Panc1 (cell line): ENCODE results near the gene CHAC1. TPM values are rescaled to one million over a fixed set of nuclear protein-coding genes. Genes with fewer than 3 reads are reported as not detected.
A peak's percentile ranks its signal among the peaks of the same experiment; 100 is the strongest.

Experiments used
- ATAC-seq: fragments of 200-7000 bp; cut with Tn5 transposase; 2 replicates; pipeline ENCODE4 v1.9.1; 2020; ENCODE audit warnings: mild to moderate bottlenecking, moderate library complexity
- BruUV-seq: library from RNA; stranded (reverse); fragments of 400-500 nt; replicated peaks from 2 replicates; lab custom pipeline; 2021; lab: Mats Ljungman, UMichigan
- CTCF ChIA-PET: fragments of 300-600 bp; sonication (Branson Sonifier 250); formaldehyde crosslinking; loops from one replicate; lab custom pipeline; 2022; ENCODE audit warnings: antibody characterized with exemption; lab: Charles Lee
- POLR2A ChIA-PET: fragments of 300-600 bp; sonication (Branson Sonifier 250); formaldehyde crosslinking; loops from one replicate; lab custom pipeline; 2022; ENCODE audit warnings: antibody characterized with exemption; lab: Charles Lee
- DNase-seq: peaks from one replicate; pipeline ENCODE4 v3.0.0-alpha.2; 2010; ENCODE audit warnings: low read depth, low spot score
- H3K27ac ChIP-seq: 2 replicates; pipeline ENCODE4 v1.5.1; 2011; ENCODE audit warnings: mild to moderate bottlenecking, low read length, inconsistent platforms
- H3K27me3 ChIP-seq: fragments of 200-500 bp; sonication (Bioruptor generic); 2 replicates; pipeline ENCODE4 v1.6.0; 2014; ENCODE audit warnings: low read length, inconsistent platforms; ENCODE audit not compliant: control insufficient read depth, insufficient read depth
- H3K36me3 ChIP-seq: fragments of 200-500 bp; sonication (Bioruptor generic); 2 replicates; pipeline ENCODE4 v1.5.1; 2014; ENCODE audit warnings: inconsistent platforms, mild to moderate bottlenecking, low read length, moderate library complexity; ENCODE audit not compliant: control insufficient read depth, insufficient read depth
- H3K4me1 ChIP-seq: 2 replicates; pipeline ENCODE4 v1.5.1; 2011; ENCODE audit warnings: inconsistent platforms, mild to moderate bottlenecking, low read length, moderate library complexity; ENCODE audit not compliant: control insufficient read depth, insufficient read depth
- H3K4me3 ChIP-seq, 2 experiments: 2 replicates each; pipeline ENCODE4 v1.5.1; 2011 to 2012; ENCODE audit warnings: low read depth in 2 of 2, low read length in 2 of 2, mild to moderate bottlenecking in 2 of 2, inconsistent platforms in 1 of 2, moderate library complexity in 1 of 2
- H3K9me3 ChIP-seq: fragments of 200-500 bp; sonication (Bioruptor generic); 2 replicates; pipeline ENCODE4 v1.5.1; 2014; ENCODE audit warnings: low read depth, mild to moderate bottlenecking, inconsistent platforms, low read length, moderate library complexity; ENCODE audit not compliant: control insufficient read depth, insufficient read depth
- POLR2AphosphoS5 ChIP-seq: IDR thresholded peaks from 2 replicates; pipeline ENCODE4 v1.6.1; 2012; ENCODE audit warnings: mild to moderate bottlenecking, low read depth, low read length, moderate library complexity
- SIN3A ChIP-seq: IDR thresholded peaks from 2 replicates; pipeline ENCODE4 v1.6.1; 2012; ENCODE audit warnings: low read depth, mild to moderate bottlenecking, low read length, moderate library complexity, borderline replicate concordance; ENCODE audit not compliant: insufficient read depth
- TCF7L2 ChIP-seq: IDR thresholded peaks from 2 replicates; pipeline ENCODE4 v1.6.1; 2011; ENCODE audit warnings: mild to moderate bottlenecking, low read depth, low read length, inconsistent platforms
- in situ Hi-C: cut with HindIII; loops from 2 replicates; pipeline ENCODE4 v1.10.0; 2016; ENCODE audit warnings: low sequenced_read_pairs, low pct_unique_long_range_greater_than_20kb
- intact Hi-C: fragments of 100-400 bp; cut with micrococcal nuclease; formaldehyde crosslinking; loops from one replicate; pipeline ENCODE4 v1.10.0; 2022; ENCODE audit not compliant: unreplicated experiment
- total RNA-seq: library from RNA; stranded (reverse); gene quantifications from one replicate; pipeline ENCODE4 v1.2.1, GENCODE V29; 2021; ENCODE audit not compliant: unreplicated experiment
- TF ChIP-seq, protein P1 (sequence below): fragments of 450-650 bp; IDR thresholded peaks from 2 replicates; pipeline ENCODE4 v1.5.1; 2017; ENCODE audit warnings: mild to moderate bottlenecking
- TF ChIP-seq, protein P2 (sequence below), 2 experiments: IDR thresholded peaks; 2 replicates each; pipeline ENCODE4 v1.6.1; 2011 to 2012; ENCODE audit warnings: low read depth in 2 of 2, control low read depth in 1 of 2, low read length in 1 of 2, mild to moderate bottlenecking in 1 of 2, moderate library complexity in 1 of 2; ENCODE audit not compliant: insufficient read depth in 1 of 2

The CHAC1 gene
- total RNA-seq, 1 experiment from 2014 or later: 15.5 TPM

GRCh38 chr15:41001524-41002214 lies 48.4 kb downstream of the CHAC1 start:
- DNase-seq: peak; percentile 41
- Histone ChIP-seq H3K27ac (peak overlapping the region; percentile 44; the same call in 1 of the 2 replicates), H3K27me3 (no peaks in the 10 kb centered on the region), H3K4me1 (peaks cover 12% of the 10 kb centered on the region), H3K36me3 (peaks cover 16% of the 10 kb centered on the region), H3K9me3 (no peaks in the 10 kb centered on the region), H3K4me3 (no peak overlapping the region)
- TSS peak; percentile 7 for BruUV-seq
- TF ChIP-seq TCF7L2 (peak; percentile 65; the same call in 1 of the 2 replicates), SIN3A (no peak)
- peak; percentile 76 for ATAC-seq
- POLR2A ChIA-PET: no interaction called here
- CTCF ChIA-PET: no interaction called here
- in situ Hi-C loops (no loop called here), intact Hi-C loops (no loop called here)

DNA sequence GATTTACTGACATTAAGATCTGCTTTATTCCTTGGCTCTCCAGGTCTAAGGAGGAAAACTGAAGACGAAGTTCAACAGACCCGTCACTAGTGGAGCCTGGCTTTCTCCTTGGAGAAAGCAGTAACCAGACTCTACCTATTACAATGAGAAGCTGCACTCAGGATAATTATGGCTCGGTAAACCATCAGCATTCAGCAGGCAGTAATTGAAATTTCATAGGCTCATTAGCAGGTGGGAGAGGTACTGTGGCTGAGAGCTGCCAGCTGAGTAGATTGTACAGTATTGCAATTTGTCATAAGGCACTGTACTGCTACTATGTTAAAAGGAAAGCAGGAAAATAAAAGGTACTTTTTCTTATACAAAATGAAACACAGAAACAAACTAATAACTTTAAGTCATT lies 51.2 kb downstream of the CHAC1 start:
- intact Hi-C loops (no loop called here), in situ Hi-C loops (no loop called here)
- Histone ChIP-seq H3K4me3 (no peak overlapping the region), H3K27ac (no peak overlapping the region), H3K9me3 (no peaks in the 10 kb centered on the region), H3K27me3 (no peaks in the 10 kb centered on the region), H3K36me3 (peaks cover 4% of the 10 kb centered on the region), H3K4me1 (peaks cover 12% of the 10 kb centered on the region)
- TF ChIP-seq TCF7L2 (no peak), POLR2AphosphoS5 (no peak), SIN3A (no peak)
- TF ChIP-seq, protein P1, sequence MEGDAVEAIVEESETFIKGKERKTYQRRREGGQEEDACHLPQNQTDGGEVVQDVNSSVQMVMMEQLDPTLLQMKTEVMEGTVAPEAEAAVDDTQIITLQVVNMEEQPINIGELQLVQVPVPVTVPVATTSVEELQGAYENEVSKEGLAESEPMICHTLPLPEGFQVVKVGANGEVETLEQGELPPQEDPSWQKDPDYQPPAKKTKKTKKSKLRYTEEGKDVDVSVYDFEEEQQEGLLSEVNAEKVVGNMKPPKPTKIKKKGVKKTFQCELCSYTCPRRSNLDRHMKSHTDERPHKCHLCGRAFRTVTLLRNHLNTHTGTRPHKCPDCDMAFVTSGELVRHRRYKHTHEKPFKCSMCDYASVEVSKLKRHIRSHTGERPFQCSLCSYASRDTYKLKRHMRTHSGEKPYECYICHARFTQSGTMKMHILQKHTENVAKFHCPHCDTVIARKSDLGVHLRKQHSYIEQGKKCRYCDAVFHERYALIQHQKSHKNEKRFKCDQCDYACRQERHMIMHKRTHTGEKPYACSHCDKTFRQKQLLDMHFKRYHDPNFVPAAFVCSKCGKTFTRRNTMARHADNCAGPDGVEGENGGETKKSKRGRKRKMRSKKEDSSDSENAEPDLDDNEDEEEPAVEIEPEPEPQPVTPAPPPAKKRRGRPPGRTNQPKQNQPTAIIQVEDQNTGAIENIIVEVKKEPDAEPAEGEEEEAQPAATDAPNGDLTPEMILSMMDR: no peak
- TF ChIP-seq, protein P2, sequence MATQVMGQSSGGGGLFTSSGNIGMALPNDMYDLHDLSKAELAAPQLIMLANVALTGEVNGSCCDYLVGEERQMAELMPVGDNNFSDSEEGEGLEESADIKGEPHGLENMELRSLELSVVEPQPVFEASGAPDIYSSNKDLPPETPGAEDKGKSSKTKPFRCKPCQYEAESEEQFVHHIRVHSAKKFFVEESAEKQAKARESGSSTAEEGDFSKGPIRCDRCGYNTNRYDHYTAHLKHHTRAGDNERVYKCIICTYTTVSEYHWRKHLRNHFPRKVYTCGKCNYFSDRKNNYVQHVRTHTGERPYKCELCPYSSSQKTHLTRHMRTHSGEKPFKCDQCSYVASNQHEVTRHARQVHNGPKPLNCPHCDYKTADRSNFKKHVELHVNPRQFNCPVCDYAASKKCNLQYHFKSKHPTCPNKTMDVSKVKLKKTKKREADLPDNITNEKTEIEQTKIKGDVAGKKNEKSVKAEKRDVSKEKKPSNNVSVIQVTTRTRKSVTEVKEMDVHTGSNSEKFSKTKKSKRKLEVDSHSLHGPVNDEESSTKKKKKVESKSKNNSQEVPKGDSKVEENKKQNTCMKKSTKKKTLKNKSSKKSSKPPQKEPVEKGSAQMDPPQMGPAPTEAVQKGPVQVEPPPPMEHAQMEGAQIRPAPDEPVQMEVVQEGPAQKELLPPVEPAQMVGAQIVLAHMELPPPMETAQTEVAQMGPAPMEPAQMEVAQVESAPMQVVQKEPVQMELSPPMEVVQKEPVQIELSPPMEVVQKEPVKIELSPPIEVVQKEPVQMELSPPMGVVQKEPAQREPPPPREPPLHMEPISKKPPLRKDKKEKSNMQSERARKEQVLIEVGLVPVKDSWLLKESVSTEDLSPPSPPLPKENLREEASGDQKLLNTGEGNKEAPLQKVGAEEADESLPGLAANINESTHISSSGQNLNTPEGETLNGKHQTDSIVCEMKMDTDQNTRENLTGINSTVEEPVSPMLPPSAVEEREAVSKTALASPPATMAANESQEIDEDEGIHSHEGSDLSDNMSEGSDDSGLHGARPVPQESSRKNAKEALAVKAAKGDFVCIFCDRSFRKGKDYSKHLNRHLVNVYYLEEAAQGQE (IDR thresholded peaks at IDR 0.05; ENCODE audit: insufficient read depth in 1 of 2, low read depth in 2 of 2, low read length in 1 of 2): no peak
- DNase-seq (no peak), ATAC-seq (no peak)
- CTCF ChIA-PET: no interaction called here
- POLR2A ChIA-PET: no interaction called here
- BruUV-seq: no TSS peak

Other genes starting within 250 kb of the CHAC1 start
- gene RMDN3, start 198.2 kb upstream of the CHAC1 start, total RNA-seq: 33.2 TPM
- gene GCHFR, start 189.4 kb upstream of the CHAC1 start, total RNA-seq: 37.2 TPM
- 0.33 TPM for gene C15orf62, start 183.5 kb upstream of the CHAC1 start, total RNA-seq
- gene ZFYVE19, start 146.4 kb upstream of the CHAC1 start, total RNA-seq: 39.5 TPM
- 39.3 TPM for gene DNAJC17, start 146.0 kb upstream of the CHAC1 start, total RNA-seq
- gene PPP1R14D, start 124.8 kb upstream of the CHAC1 start, total RNA-seq: 0.64 TPM
- gene SPINT1, start 109.4 kb upstream of the CHAC1 start, total RNA-seq: 32.7 TPM
- 4.2 TPM for gene RHOV, start 79.2 kb upstream of the CHAC1 start, total RNA-seq
- 46.7 TPM for gene VPS18, start 59.0 kb upstream of the CHAC1 start, total RNA-seq
- gene DLL4, start 24.1 kb upstream of the CHAC1 start, total RNA-seq: 0.31 TPM
- 26.2 TPM for gene INO80, start 162.8 kb downstream of the CHAC1 start, total RNA-seq